ENCODE results near the gene MAGI2. TPM values are rescaled to one million over a fixed set of nuclear protein-coding genes. Genes with fewer than 3 reads are reported as not detected.

Gene MAGI2
- total and polyA plus RNA-seq, 2 donors (not counting 3 experiments of a cell fraction or from before 2014, with no cell fraction given): 0.28 to 6.0 TPM

- Histone ChIP-seq H4K20me1 (replicated peaks; ENCODE audit: control insufficient read depth, extremely low read depth, insufficient read depth, low read length) (no peaks in the 10 kb centered on the region), H3K79me2 (ENCODE audit: control insufficient read depth, insufficient read depth, low read length) (no peaks in the 10 kb centered on the region), H3K9me3 (replicated peaks; ENCODE audit: control insufficient read depth, insufficient read depth, low read length) (no peaks in the 10 kb centered on the region), H3K27me3 (ENCODE audit: control insufficient read depth in 2 of 2, insufficient read depth in 2 of 2, low read length in 2 of 2) (no peaks in the 10 kb centered on the region), H3K9me1 (replicated peaks; ENCODE audit: control insufficient read depth, extremely low read depth, insufficient read depth, low read length) (no peaks in the 10 kb centered on the region), H3K4me2 (ENCODE audit: insufficient read depth, low read length) (no peak overlapping the region), H2AFZ (ENCODE audit: low read depth, low read length) (no peak overlapping the region), H3K36me3 (ENCODE audit: control insufficient read depth in 2 of 2, extremely low read depth in 1 of 2, insufficient read depth in 2 of 2, low read length in 2 of 2) (no peaks in the 10 kb centered on the region), H3K4me3 (replicated peaks in 1 of 3; ENCODE audit: insufficient read depth in 1 of 3, low read depth in 1 of 3, low read length in 3 of 3) (no peak overlapping the region), H3K27ac (ENCODE audit: insufficient read depth, low read depth, low read length) (no peak overlapping the region), H3K4me1 (ENCODE audit: control insufficient read depth, extremely low read depth, insufficient read depth, low read length) (no peaks in the 10 kb centered on the region), H3K9ac (replicated peaks; ENCODE audit: extremely low read depth, insufficient read depth, low read length) (no peak overlapping the region)
- ChIA-PET POLR2A (no interaction called here), CTCF (interaction anchor here (0.6 to 1.3 kb wide), 2 partner anchors 12 kb away, joined by 3 read pairs; no protein-coding TSS in a partner anchor)
- no TSS peak for BruUV-seq (replicated peaks)
- intact Hi-C loops (cut with micrococcal nuclease): no loop called here
- FAIRE-seq (no peak), DNase-seq (ENCODE audit: low read depth, low spot score) (no peak)
- no peak for TF ChIP-seq FOS (IDR thresholded peaks at IDR 0.05; ENCODE audit: borderline replicate concordance, insufficient read depth, low read length)
- TF ChIP-seq JUN (IDR thresholded peaks at IDR 0.05; ENCODE audit: borderline replicate concordance, insufficient read depth, insufficient read length, low read depth): no peak
- TF ChIP-seq EZH2 (IDR thresholded peaks at IDR 0.05; ENCODE audit: borderline replicate concordance, low read depth, low read length, severe bottlenecking): no peak
- no peak for TF ChIP-seq GATA2 (IDR thresholded peaks at IDR 0.05; ENCODE audit: insufficient read depth, insufficient read length, low read depth, low read length)
- no peak for TF ChIP-seq MAX (IDR thresholded peaks at IDR 0.05; ENCODE audit: insufficient read depth, insufficient read length)
- no peak for TF ChIP-seq CTCF (IDR thresholded peaks at IDR 0.05; ENCODE audit: extremely low read depth in 1 of 2, insufficient read depth in 1 of 2, low read depth in 1 of 2, low read length in 2 of 2)
- TF ChIP-seq MYC (IDR thresholded peaks at IDR 0.05; ENCODE audit: low read depth, low read length): no peak
- no peak for TF ChIP-seq POLR2AphosphoS5 (IDR thresholded peaks at IDR 0.05; ENCODE audit: insufficient read depth, low read depth, low read length)
- no peak for TF ChIP-seq POLR2A (IDR thresholded peaks at IDR 0.05; ENCODE audit: low read depth, low read length)
- dilution Hi-C loops (cut with MboI; ENCODE audit: extremely low pct_ligation_motif_present, low sequenced_read_pairs): no loop called here
These were observed 322.8 kb downstream of the MAGI2 start for GRCh38 chr7:79130715-79131114.
